HG02973 (cell line): ENCODE data around the gene RPS6KB1.
"Not testable (repeated sequence)": the region's sequence is repeated elsewhere in the genome, so short reads cannot be mapped to it uniquely, and the experiment has no call there.

Experiments used
- ATAC-seq: cut with Tn5 transposase; IDR thresholded peaks from one replicate; pipeline ENCODE4 v1.9.1; 2021; ENCODE audit warnings: moderate library complexity; ENCODE audit not compliant: unreplicated experiment

Gene RPS6KB1

GRCh38 chr17:59870482-59870881 is 22.4 kb upstream of the RPS6KB1 start:
- no peak for ATAC-seq

- no peak for ATAC-seq
These were observed 20.6 kb upstream of the RPS6KB1 start for GRCh38 chr17:59872351-59872750.

- ATAC-seq: not testable (repeated sequence)
These were observed 19.5 kb upstream of the RPS6KB1 start for GRCh38 chr17:59873414-59873813.

- no peak for ATAC-seq
These were observed 18.5 kb upstream of the RPS6KB1 start for GRCh38 chr17:59874376-59874775.

GRCh38 chr17:59876107-59876506 is 16.8 kb upstream of the RPS6KB1 start:
- ATAC-seq: no peak

- no peak for ATAC-seq
These were observed 15.0 kb upstream of the RPS6KB1 start for GRCh38 chr17:59877965-59878364.

GRCh38 chr17:59878624-59879023 is 14.3 kb upstream of the RPS6KB1 start:
- ATAC-seq: no peak

GRCh38 chr17:59884861-59885260 is 8.1 kb upstream of the RPS6KB1 start:
- no peak for ATAC-seq

- no peak for ATAC-seq
These were observed 4.7 kb upstream of the RPS6KB1 start for GRCh38 chr17:59888145-59888750.

- no peak for ATAC-seq
These were observed 2.2 kb upstream of the RPS6KB1 start for GRCh38 chr17:59890720-59891119.

GRCh38 chr17:59892251-59892923 is 534 bp upstream of the RPS6KB1 start:
- peak; percentile 47 for ATAC-seq

GRCh38 chr17:59893676-59894100 is 767 bp downstream of the RPS6KB1 start:
- peak; percentile 2 for ATAC-seq

GRCh38 chr17:59897090-59897489 is 4.2 kb downstream of the RPS6KB1 start:
- no peak for ATAC-seq

- ATAC-seq: no peak
These were observed 6.2 kb downstream of the RPS6KB1 start for GRCh38 chr17:59899099-59899498.

GRCh38 chr17:59901604-59902003 is 8.7 kb downstream of the RPS6KB1 start:
- no peak for ATAC-seq

- no peak for ATAC-seq
These were observed 10.5 kb downstream of the RPS6KB1 start for GRCh38 chr17:59903455-59903854.

- ATAC-seq: no peak
These were observed 14.5 kb downstream of the RPS6KB1 start for GRCh38 chr17:59907467-59907866.

- ATAC-seq: no peak
These were observed 21.4 kb downstream of the RPS6KB1 start for GRCh38 chr17:59914274-59914854.

- no peak for ATAC-seq
These were observed 23.5 kb downstream of the RPS6KB1 start for GRCh38 chr17:59916446-59916845.

GRCh38 chr17:59920637-59921036 is 27.7 kb downstream of the RPS6KB1 start:
- not testable (repeated sequence) for ATAC-seq

GRCh38 chr17:59930121-59930520 is 37.2 kb downstream of the RPS6KB1 start:
- ATAC-seq: not testable (repeated sequence)

GRCh38 chr17:59930768-59931167 is 37.8 kb downstream of the RPS6KB1 start:
- not testable (repeated sequence) for ATAC-seq
